ENCODE measurements around the gene ZNF850. TPM values are rescaled to one million over a fixed set of nuclear protein-coding genes. Genes with fewer than 3 reads are reported as not detected.

ZNF850 gene
- total RNA-seq: 0.85 and 3.4 TPM in 2 replicates

DNA sequence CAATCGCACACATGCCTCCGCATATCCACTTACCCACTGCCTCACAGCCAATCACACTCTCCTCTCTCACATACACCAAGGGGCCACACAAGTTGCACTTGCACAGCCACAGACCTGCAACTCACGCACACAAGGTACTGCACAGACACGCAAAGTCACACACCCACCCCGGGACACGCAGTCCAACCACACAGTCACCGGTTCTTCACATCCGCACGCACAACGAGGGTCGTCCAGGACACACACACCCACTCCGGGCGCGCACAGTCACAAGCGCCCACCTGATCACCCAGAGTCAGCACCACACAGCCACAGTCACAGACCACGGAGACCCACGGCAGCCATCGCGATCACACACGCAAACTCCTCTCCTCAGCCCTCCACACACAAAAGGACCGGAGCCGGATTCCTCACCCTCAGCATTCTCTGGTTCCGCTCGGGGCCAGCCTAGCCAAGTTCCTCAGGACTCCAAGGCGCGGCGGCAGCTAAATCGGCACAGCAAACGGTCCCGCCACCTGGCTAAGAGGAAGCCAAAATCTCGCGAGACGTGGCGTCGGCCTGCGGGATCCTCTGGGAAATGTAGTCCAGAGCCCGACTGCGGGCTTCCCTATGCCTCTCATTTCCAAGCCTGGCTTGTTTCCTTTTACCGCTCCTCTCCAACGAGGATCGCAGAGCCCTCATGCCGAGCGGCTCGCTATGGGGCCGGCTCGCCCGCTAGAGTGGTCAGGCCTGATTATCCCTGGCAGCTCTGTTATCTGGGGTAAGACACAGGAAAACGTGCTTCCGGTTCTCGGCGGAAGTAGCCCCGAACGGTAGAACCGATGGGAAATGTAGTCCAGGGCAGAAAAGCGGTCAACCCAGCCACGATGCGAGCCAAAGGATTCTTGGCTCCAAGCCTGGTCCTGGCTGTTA lies at the start of gene ZNF850:
Gene ZNF850 (minus strand): TSS at position 497 of the 912 bp plus-strand sequence. CDS start 10,201 bp downstream, outside the sequence.

DNA sequence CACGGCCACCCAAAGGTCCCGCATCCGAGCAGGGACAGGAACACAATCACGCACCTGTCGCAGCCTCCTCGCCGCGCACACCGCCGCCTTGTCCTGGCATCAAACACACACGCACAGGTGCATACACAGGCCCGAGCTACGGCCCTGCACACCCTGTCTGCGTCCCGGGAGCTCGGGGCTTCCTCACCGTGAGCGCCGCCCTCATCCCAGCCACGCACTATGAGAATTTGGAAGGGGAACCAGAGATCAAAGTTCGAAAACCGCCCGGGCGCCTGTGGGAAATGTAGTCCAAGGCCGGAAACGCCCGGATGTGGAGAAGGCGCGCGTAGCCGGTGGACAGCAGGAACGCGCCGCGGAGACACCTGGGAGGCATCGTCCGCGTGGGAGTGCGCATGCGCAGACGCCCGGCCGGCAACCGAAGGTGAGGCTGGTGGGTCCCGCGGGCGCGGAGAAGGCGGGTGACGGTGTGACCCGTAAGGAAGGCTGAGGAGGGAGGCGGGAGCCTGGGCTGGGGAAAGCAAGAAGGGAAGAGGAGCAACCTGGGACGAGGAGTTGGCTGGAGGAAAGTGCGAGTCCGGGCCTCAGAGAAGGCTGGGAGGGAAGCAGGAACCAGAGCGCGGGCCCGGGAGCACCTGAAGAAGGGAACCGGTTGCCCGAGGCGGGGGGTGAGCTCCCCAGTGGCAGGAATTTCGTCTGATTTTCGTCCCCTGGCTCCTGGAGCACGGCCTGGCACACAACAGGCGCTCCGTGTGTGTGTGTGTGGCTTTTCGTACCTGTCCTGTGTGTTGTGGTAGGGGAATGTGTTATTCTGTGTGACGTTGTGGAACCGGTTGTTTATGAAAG lies 85.2 kb downstream of the ZNF850 start, which contains the start of gene ZNF567:
Gene ZNF567 (plus strand): TSS at position 399 of the 843 bp plus-strand sequence. CDS start 7,256 bp downstream, outside the sequence.

Other genes with a start within 250 kb of the ZNF850 start
- 7.7 and 8.8 TPM in 2 replicates for gene ZNF260, start 244.5 kb downstream of the ZNF850 start, total RNA-seq
- gene ZNF529, start 199.5 kb downstream of the ZNF850 start, total RNA-seq: 3.4 and 7.9 TPM in 2 replicates
- 2.6 and 10.6 TPM in 2 replicates for gene ZNF382, start 167.5 kb downstream of the ZNF850 start, total RNA-seq
- 2.8 and 5.1 TPM in 2 replicates for gene ZNF461, start 106.0 kb downstream of the ZNF850 start, total RNA-seq
- gene ZNF567, start 85.2 kb downstream of the ZNF850 start, total RNA-seq: 3.3 and 4.6 TPM in 2 replicates
- gene ZNF790, start 65.6 kb upstream of the ZNF850 start, total RNA-seq: 1.9 and 4.4 TPM in 2 replicates
- gene ZNF345, start 78.1 kb upstream of the ZNF850 start, total RNA-seq: 3.2 and 4.7 TPM in 2 replicates
- 3.0 TPM in 2 replicates for gene ZNF829, start 143.5 kb upstream of the ZNF850 start, total RNA-seq
- gene ZNF568, start 143.5 kb upstream of the ZNF850 start, total RNA-seq: 5.6 and 10.0 TPM in 2 replicates